ENCODE measurements around the gene ZNF414.
"Not testable (repeated sequence)": the region's sequence is repeated elsewhere in the genome, so short reads cannot be mapped to it uniquely, and the experiment has no call there.

Gene ZNF414

GRCh38 chr19:8513687-8514504 is at the start of gene ZNF414:
Gene ZNF414 (minus strand): TSS chr19:8514167. CDS start chr19:8514046, 121 bp downstream.
- peak; percentile 91 for DNase-seq (ENCODE audit: low read depth, low spot score)

GRCh38 chr19:8561075-8561764 is 47.3 kb upstream of the ZNF414 start:
- DNase-seq (ENCODE audit: low read depth, low spot score) = no peak

GRCh38 chr19:8558325-8558724 is 44.4 kb upstream of the ZNF414 start:
- DNase-seq (ENCODE audit: low read depth, low spot score) = no peak

GRCh38 chr19:8557642-8558238 is 43.8 kb upstream of the ZNF414 start:
- no peak for DNase-seq (ENCODE audit: low read depth, low spot score)

- DNase-seq (ENCODE audit: low read depth, low spot score) = not testable (repeated sequence)
Observed at GRCh38 chr19:8553729-8554128, 39.8 kb upstream of the ZNF414 start.

GRCh38 chr19:8552810-8553209 is 38.8 kb upstream of the ZNF414 start:
- DNase-seq (ENCODE audit: low read depth, low spot score) = peak; percentile 72

- DNase-seq (ENCODE audit: low read depth, low spot score) = no peak
Observed at GRCh38 chr19:8550070-8550469, 36.1 kb upstream of the ZNF414 start.

- DNase-seq (ENCODE audit: low read depth, low spot score) = no peak
Observed at GRCh38 chr19:8545743-8546142, 31.8 kb upstream of the ZNF414 start.

GRCh38 chr19:8544168-8544567 is 30.2 kb upstream of the ZNF414 start:
- no peak for DNase-seq (ENCODE audit: low read depth, low spot score)

- DNase-seq (ENCODE audit: low read depth, low spot score) = no peak
Observed at GRCh38 chr19:8539621-8540149, 25.7 kb upstream of the ZNF414 start.

GRCh38 chr19:8537099-8537498 is 23.1 kb upstream of the ZNF414 start:
- no peak for DNase-seq (ENCODE audit: low read depth, low spot score)

- DNase-seq (ENCODE audit: low read depth, low spot score) = no peak
Observed at GRCh38 chr19:8536282-8536681, 22.3 kb upstream of the ZNF414 start.

GRCh38 chr19:8532225-8532624 is 18.3 kb upstream of the ZNF414 start:
- no peak for DNase-seq (ENCODE audit: low read depth, low spot score)

GRCh38 chr19:8531470-8531869 is 17.5 kb upstream of the ZNF414 start:
- no peak for DNase-seq (ENCODE audit: low read depth, low spot score)

GRCh38 chr19:8530061-8530679 is 16.2 kb upstream of the ZNF414 start:
- no peak for DNase-seq (ENCODE audit: low read depth, low spot score)

- no peak for DNase-seq (ENCODE audit: low read depth, low spot score)
Observed at GRCh38 chr19:8529369-8530006, 15.5 kb upstream of the ZNF414 start.

GRCh38 chr19:8528500-8528899 is 14.5 kb upstream of the ZNF414 start:
- DNase-seq (ENCODE audit: low read depth, low spot score) = no peak

GRCh38 chr19:8526345-8527091 is 12.6 kb upstream of the ZNF414 start:
- no peak for DNase-seq (ENCODE audit: low read depth, low spot score)

- peak; percentile 96 for DNase-seq (ENCODE audit: low read depth, low spot score)
Observed at GRCh38 chr19:8525401-8525684, 11.4 kb upstream of the ZNF414 start.

GRCh38 chr19:8519388-8519787 is 5.4 kb upstream of the ZNF414 start:
- DNase-seq (ENCODE audit: low read depth, low spot score) = no peak

GRCh38 chr19:8518536-8518935 is 4.6 kb upstream of the ZNF414 start:
- DNase-seq (ENCODE audit: low read depth, low spot score) = no peak
